Limb (tissue), 2 donors: ENCODE data around the gene NRDC.
A peak's percentile ranks its signal among the peaks of the same experiment; 100 is the strongest.
"Not testable (repeated sequence)": the region's sequence is repeated elsewhere in the genome, so short reads cannot be mapped to it uniquely, and the experiment has no call there.

ENCODE experiments used
- DNase-seq, 2 donors: peaks; one replicate each; pipeline ENCODE4 v3.0.0-alpha.2; 2016; ENCODE audit errors: extremely low spot score in 2 of 2

NRDC gene

GRCh38 chr1:51842261-51842660, 36.3 kb downstream of the NRDC start:
- DNase-seq: no peak

- no peak for DNase-seq
These were observed 37.6 kb downstream of the NRDC start for GRCh38 chr1:51840743-51841461.

GRCh38 chr1:51840182-51840581, 38.3 kb downstream of the NRDC start:
- DNase-seq: no peak

GRCh38 chr1:51839094-51839493, 39.4 kb downstream of the NRDC start:
- DNase-seq: no peak

GRCh38 chr1:51837243-51837642, 41.3 kb downstream of the NRDC start:
- no peak for DNase-seq

GRCh38 chr1:51833700-51834099, 44.8 kb downstream of the NRDC start:
- no peak for DNase-seq

- no peak for DNase-seq
These were observed 49.5 kb downstream of the NRDC start for GRCh38 chr1:51829058-51829457.

- DNase-seq: no peak
These were observed 58.7 kb downstream of the NRDC start for GRCh38 chr1:51819810-51820209.

GRCh38 chr1:51819021-51819420, 59.5 kb downstream of the NRDC start:
- DNase-seq: not testable (repeated sequence)

GRCh38 chr1:51818487-51818886, 60.0 kb downstream of the NRDC start:
- DNase-seq: no peak

GRCh38 chr1:51814513-51814912, 64.0 kb downstream of the NRDC start:
- no peak for DNase-seq

- DNase-seq: no peak
These were observed 79.2 kb downstream of the NRDC start for GRCh38 chr1:51799372-51799771.

- DNase-seq: no peak
These were observed 83.7 kb downstream of the NRDC start for GRCh38 chr1:51794868-51795267.

GRCh38 chr1:51794260-51794659, 84.3 kb downstream of the NRDC start:
- no peak for DNase-seq

GRCh38 chr1:51792864-51793263, 85.7 kb downstream of the NRDC start:
- no peak for DNase-seq

- DNase-seq: no peak
These were observed 86.6 kb downstream of the NRDC start for GRCh38 chr1:51791888-51792287.

- DNase-seq: no peak
These were observed 88.1 kb downstream of the NRDC start for GRCh38 chr1:51790385-51790784.

GRCh38 chr1:51789342-51789741, 89.2 kb downstream of the NRDC start:
- no peak for DNase-seq

- no peak for DNase-seq
These were observed 89.6 kb downstream of the NRDC start for GRCh38 chr1:51788938-51789337.

GRCh38 chr1:51784997-51785421, 93.5 kb downstream of the NRDC start:
- DNase-seq: no peak

GRCh38 chr1:51780927-51781326, 97.6 kb downstream of the NRDC start:
- DNase-seq: no peak

GRCh38 chr1:51776408-51776807, 102.1 kb downstream of the NRDC start:
- DNase-seq: no peak

- peak in 1 of 2 donors; percentile 75 for DNase-seq
These were observed 109.4 kb downstream of the NRDC start for GRCh38 chr1:51768971-51769588.
